Stimulated activated CD8-positive, alpha-beta memory T cell treated with anti-CD3 and anti-CD28 coated beads, Interleukin-15, amount 100 ng/mL, for 48 hours (primary cell): ENCODE results near the gene BDP1.
A peak's percentile ranks its signal among the peaks of the same experiment; 100 is the strongest.
"Not testable (repeated sequence)": the region's sequence is repeated elsewhere in the genome, so short reads cannot be mapped to it uniquely, and the experiment has no call there.

Experiments
- DNase-seq, 2 donors: peaks; one replicate each; pipeline ENCODE4 v3.0.0-alpha.2; 2020; ENCODE audit warnings: low read depth in 2 of 2

Gene BDP1, protein sequence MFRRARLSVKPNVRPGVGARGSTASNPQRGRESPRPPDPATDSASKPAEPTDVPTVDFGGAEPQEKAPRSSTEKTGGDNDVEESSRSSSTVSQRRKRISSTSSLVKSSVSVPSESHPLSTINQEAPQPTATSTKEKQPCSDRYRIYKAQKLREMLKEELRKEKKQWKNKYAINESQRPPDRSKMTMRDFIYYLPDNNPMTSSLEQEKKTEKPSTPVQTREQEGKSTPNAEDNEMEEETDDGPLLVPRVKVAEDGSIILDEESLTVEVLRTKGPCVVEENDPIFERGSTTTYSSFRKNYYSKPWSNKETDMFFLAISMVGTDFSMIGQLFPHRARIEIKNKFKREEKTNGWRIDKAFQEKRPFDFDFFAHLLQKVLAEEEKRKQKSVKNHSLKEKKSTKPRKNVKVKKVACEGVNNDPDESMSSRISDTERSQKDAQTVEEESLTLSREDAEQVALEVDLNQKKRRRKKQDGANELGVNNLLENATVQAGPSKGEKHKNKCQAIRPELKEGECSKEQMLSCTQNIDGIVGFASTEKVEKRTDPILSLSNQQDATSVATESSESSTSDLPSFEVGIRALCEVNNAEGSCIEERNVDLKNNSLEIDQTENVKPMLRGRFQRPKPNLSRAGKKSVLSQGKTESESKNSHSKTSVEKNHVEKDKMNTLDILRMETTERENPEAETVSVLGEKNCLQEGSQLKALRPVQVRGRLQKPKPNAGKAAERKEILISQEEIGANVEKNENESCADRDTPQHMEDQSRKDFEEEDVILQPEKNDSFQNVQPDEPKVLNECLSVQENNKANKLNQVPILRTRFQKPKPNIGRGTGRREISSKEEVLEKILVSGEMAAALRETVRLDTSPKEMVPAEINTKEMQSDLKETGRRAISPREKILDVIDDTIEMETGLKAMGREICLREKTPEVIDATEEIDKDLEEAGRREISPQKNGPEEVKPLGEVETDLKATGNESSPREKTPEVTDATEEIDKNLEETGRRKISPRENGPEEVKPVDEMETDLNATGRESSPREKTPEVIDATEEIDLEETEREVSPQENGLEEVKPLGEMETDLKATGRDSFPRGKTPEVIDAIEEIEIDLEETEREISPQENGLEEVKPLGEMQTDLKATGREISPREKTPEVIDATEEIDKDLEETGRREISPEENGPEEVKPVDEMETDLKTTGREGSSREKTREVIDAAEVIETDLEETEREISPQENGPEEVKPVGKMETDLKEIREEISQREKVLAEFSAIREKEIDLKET (N-terminal part only)

GRCh38 chr5:71455427-71456361 lies at the start of gene BDP1:
TSS of gene BDP1 (plus strand) at chr5:71455651. CDS start at chr5:71455878, 227 bp downstream.
- peak; percentile 90 to 94 for DNase-seq

GRCh38 chr5:71410088-71410487 lies 45.4 kb upstream of the BDP1 start:
- not testable (repeated sequence) for DNase-seq

- not testable (repeated sequence) for DNase-seq
Observed at GRCh38 chr5:71415626-71416025, 39.8 kb upstream of the BDP1 start.

DNA sequence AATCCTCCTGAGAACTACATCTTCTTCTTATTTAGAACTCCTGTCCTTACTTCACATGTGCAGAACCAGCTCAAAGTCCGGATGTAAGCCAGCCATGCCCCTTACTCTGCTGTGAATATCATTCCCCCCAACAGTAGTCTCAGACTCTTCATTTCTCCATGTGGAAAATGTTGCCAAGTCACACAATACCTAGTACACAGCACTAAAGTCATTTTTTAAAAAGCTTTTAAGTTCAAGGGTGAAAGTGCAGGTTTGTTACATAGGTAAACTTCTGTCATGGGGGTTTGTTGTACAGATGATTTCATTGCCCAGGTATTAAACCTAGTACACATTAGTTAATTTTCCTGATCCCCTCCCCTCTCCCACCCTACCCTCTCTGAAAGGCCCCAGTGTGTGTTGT lies 37.4 kb upstream of the BDP1 start:
- DNase-seq, result not testable (repeated sequence)

GRCh38 chr5:71421278-71421677 lies 34.2 kb upstream of the BDP1 start:
- not testable (repeated sequence) for DNase-seq

DNA sequence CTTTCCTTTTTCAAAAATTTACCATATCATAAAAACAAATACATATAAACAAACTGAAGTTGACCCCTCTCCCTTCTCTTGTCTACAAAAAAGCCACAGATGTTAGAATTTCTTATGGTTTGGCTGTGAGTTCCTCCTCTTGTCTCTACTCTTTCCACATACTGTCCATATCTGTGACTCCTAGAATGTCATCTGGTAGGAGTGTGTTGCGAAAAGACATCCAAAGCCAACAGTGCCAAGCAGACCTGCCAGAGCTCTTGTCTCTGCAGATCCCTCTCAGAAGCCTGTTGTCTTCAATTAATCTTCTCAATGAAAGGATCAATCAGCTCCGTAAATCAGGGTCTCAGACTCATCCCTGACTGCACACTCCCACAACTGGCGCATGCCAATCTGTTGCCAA lies 31.6 kb upstream of the BDP1 start:
- not testable (repeated sequence) for DNase-seq

- not testable (repeated sequence) for DNase-seq
Observed at GRCh38 chr5:71426686-71427474, 28.6 kb upstream of the BDP1 start.

GRCh38 chr5:71432410-71432809 lies 23.0 kb upstream of the BDP1 start:
- not testable (repeated sequence) for DNase-seq

GRCh38 chr5:71434825-71435224 lies 20.6 kb upstream of the BDP1 start:
- DNase-seq, result not testable (repeated sequence)

- not testable (repeated sequence) for DNase-seq
Observed at GRCh38 chr5:71441564-71441963, 13.9 kb upstream of the BDP1 start.

DNA sequence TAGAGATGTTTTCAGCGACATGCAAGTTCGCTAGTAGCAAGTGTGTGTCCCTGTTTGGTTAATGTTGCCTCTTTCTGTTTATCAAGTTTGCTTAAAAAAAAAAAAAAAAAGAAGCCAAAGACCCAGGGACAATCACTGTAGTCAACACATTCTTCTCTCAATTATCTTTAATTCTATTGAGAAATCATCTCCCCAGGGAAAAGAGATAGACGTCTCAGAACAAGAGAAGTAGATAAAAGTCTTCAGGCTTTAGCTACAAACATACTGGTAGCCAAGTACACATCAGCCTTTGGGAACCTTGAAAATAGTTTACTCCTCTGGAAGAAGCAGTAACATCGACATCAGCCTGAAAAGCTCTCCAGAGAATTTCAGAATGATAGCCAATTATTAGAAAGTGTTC lies 11.6 kb upstream of the BDP1 start:
- DNase-seq, result not testable (repeated sequence)

DNA sequence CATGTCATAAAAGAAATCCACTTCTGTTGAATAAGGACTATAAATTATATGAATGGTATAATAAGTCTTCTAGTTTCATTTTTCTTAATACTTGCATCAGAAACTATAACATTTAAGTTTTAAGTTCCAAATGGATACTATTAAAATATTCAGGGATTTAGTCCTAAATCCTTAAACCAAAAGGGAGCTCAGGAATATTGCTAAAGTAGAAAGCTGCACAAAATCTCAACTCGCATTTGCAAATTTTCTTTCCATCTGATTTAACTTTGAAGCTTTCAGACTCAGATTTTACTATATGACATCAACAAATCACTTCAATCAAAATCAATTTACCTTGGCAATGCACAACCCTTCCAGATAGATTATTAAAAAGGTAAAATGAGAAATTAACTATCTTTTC lies 10.4 kb upstream of the BDP1 start:
- DNase-seq, result not testable (repeated sequence)

- DNase-seq, result not testable (repeated sequence)
Observed at GRCh38 chr5:71445523-71446152, 9.8 kb upstream of the BDP1 start.

GRCh38 chr5:71446540-71447216 lies 8.8 kb upstream of the BDP1 start:
- not testable (repeated sequence) for DNase-seq

GRCh38 chr5:71447218-71447808 lies 8.1 kb upstream of the BDP1 start:
- peak; percentile 16 to 27 for DNase-seq

DNA sequence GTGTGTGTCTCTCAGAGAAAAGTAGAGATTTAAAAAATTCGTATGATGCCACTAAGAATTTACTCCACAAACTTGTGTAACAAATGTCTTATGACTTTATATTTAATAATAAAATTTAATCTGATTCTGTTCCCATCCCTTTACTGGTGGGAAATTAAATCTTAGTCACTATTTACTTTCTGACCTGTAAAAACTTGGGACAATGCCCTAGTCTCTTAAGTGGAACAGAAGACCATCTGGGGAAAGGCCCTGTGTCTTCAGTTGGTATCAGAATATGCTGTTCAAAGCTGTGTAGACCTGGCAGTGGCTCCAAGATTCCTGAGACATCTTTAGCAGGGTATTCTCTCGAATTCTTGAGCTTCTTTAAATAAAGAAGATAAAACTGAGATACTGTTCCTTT lies 2.6 kb upstream of the BDP1 start:
- DNase-seq, result no peak

- DNase-seq, result no peak
Observed at GRCh38 chr5:71454913-71455312, 538 bp upstream of the BDP1 start.

- DNase-seq, result no peak
Observed at GRCh38 chr5:71456362-71456743, 902 bp downstream of the BDP1 start.
